HEK293 (cell line): ENCODE measurements around the gene NFATC1.
A peak's percentile ranks its signal among the peaks of the same experiment; 100 is the strongest.

Experiments used
- CTCF ChIA-PET: fragments of 350-600 bp; formaldehyde crosslinking; extraction: SDS; loops from one replicate; lab custom pipeline; 2021; ENCODE audit warnings: antibody characterized with exemption; lab: Yijun Ruan, JAX
- POLR2A ChIA-PET: fragments of 300-600 bp; formaldehyde crosslinking; extraction: SDS; loops from one replicate; lab custom pipeline; 2020; ENCODE audit warnings: antibody characterized with exemption, inconsistent platforms; lab: Yijun Ruan, JAX
- H3K27ac ChIP-seq: fragments of 200-500 bp; sonication (Bioruptor generic); 2 replicates; pipeline ENCODE4 v1.5.1; 2014; ENCODE audit warnings: low read depth, low read length, control low read depth, inconsistent platforms; ENCODE audit errors: extremely low read depth
- H3K36me3 ChIP-seq, 2 experiments: fragments of 200-500 bp in 1 of 2; sonication (Bioruptor generic) in 1 of 2; 1 replicate in 1 of 2; 2 replicates in 1 of 2; pipeline ENCODE4 v1.5.1; 2014 to 2017; ENCODE audit warnings: inconsistent platforms in 2 of 2, low read length in 2 of 2; ENCODE audit not compliant: control insufficient read depth in 2 of 2, insufficient read depth in 1 of 2
- H3K4me1 ChIP-seq: fragments of 200-500 bp; sonication (Bioruptor generic); 2 replicates; pipeline ENCODE4 v1.5.1; 2014; ENCODE audit warnings: mild to moderate bottlenecking, low read length, inconsistent platforms; ENCODE audit not compliant: control insufficient read depth, insufficient read depth
- H3K4me3 ChIP-seq: 2 replicates; pipeline ENCODE4 v1.5.1; 2011; ENCODE audit warnings: low read depth, mild to moderate bottlenecking, control low read depth, low read length, moderate library complexity
- H3K9me3 ChIP-seq: fragments of 200-500 bp; sonication (Bioruptor generic); 2 replicates; pipeline ENCODE4 v1.5.1; 2014; ENCODE audit warnings: low read depth, low read length, inconsistent platforms; ENCODE audit not compliant: control insufficient read depth, insufficient read depth
- KLF8 ChIP-seq: fragments of 450-650 bp; formaldehyde crosslinking; IDR thresholded peaks from 2 replicates; pipeline ENCODE4 v1.5.1; 2016; ENCODE audit warnings: missing biosample characterization, missing genetic modification characterization
- ZFHX2 ChIP-seq: fragments of 450-650 bp; formaldehyde crosslinking; conservative IDR thresholded peaks from 2 replicates; pipeline ENCODE4 v1.5.1; 2016; ENCODE audit warnings: missing biosample characterization, missing genetic modification characterization
- ZNF133 ChIP-seq: fragments of 450-650 bp; formaldehyde crosslinking; IDR thresholded peaks from 2 replicates; pipeline ENCODE4 v1.5.1; 2016; ENCODE audit warnings: missing biosample characterization, missing genetic modification characterization
- ZNF221 ChIP-seq: fragments of 450-650 bp; formaldehyde crosslinking; IDR thresholded peaks from 2 replicates; pipeline ENCODE4 v1.5.1; 2017; ENCODE audit warnings: missing biosample characterization, missing genetic modification characterization, borderline replicate concordance
- ZNF366 ChIP-seq: fragments of 450-650 bp; formaldehyde crosslinking; conservative IDR thresholded peaks from 2 replicates; pipeline ENCODE4 v1.5.1; 2016; ENCODE audit warnings: missing biosample characterization, missing genetic modification characterization
- ZNF513 ChIP-seq: fragments of 450-650 bp; IDR thresholded peaks from 2 replicates; pipeline ENCODE4 v1.5.1; 2018; ENCODE audit warnings: missing biosample characterization, missing genetic modification characterization
- ZNF518A ChIP-seq: fragments of 450-650 bp; formaldehyde crosslinking; conservative IDR thresholded peaks from 2 replicates; pipeline ENCODE4 v1.5.1; 2016; ENCODE audit warnings: low read depth, missing biosample characterization, missing genetic modification characterization
- ZNF521 ChIP-seq: fragments of 450-650 bp; formaldehyde crosslinking; IDR thresholded peaks from 2 replicates; pipeline ENCODE4 v1.5.1; 2017; ENCODE audit warnings: missing biosample characterization, mild to moderate bottlenecking, missing genetic modification characterization
- ZNF548 ChIP-seq: fragments of 450-650 bp; formaldehyde crosslinking; IDR thresholded peaks from 2 replicates; pipeline ENCODE4 v1.5.1; 2016; ENCODE audit warnings: missing biosample characterization, missing genetic modification characterization
- ZNF600 ChIP-seq: fragments of 450-650 bp; formaldehyde crosslinking; IDR thresholded peaks from 2 replicates; pipeline ENCODE4 v1.5.1; 2016; ENCODE audit warnings: missing biosample characterization, missing genetic modification characterization
- ZNF701 ChIP-seq: fragments of 450-650 bp; formaldehyde crosslinking; IDR thresholded peaks from 2 replicates; pipeline ENCODE4 v1.5.1; 2016; ENCODE audit warnings: missing biosample characterization, missing genetic modification characterization

NFATC1 gene

GRCh38 chr18:79379251-79379905 lies 16.4 kb upstream of the NFATC1 start:
- no peaks in the 10 kb centered on the region for H3K4me1 ChIP-seq

GRCh38 chr18:79379931-79380815 lies 15.6 kb upstream of the NFATC1 start:
- TF ChIP-seq ZNF513 (tag by site-specific recombination): no peak
- TF ChIP-seq ZNF221 (tag by site-specific recombination): no peak
- TF ChIP-seq ZNF366 (tag by site-specific recombination): no peak
- TF ChIP-seq KLF8 (tag by site-specific recombination): no peak
- no peak for TF ChIP-seq ZNF521 (tag by site-specific recombination)
- no peak for TF ChIP-seq ZNF600 (tag by site-specific recombination)
- TF ChIP-seq ZNF701 (tag by site-specific recombination): no peak
- ChIA-PET POLR2A (no interaction called here), CTCF (interaction anchor here (0.6 to 7.4 kb wide), 28 partner anchors 11 to 1615 kb away, joined by 3 to 139 read pairs (median 5); no protein-coding TSS in a partner anchor)

More at GRCh38 chr18:79379251-79379905, 16.4 kb upstream of the NFATC1 start:
- no peaks in the 10 kb centered on the region for H3K9me3 ChIP-seq
- no peak overlapping the region for H3K27ac ChIP-seq
- H3K36me3 ChIP-seq: peaks cover 0 to 6% of the 10 kb centered on the region in 2 experiments; a peak in 1 of 3 replicates
- POLR2A ChIA-PET: no interaction called here
- CTCF ChIA-PET: interaction anchor here (0.6 to 7.4 kb wide), 31 partner anchors 11 to 1614 kb away, joined by 3 to 139 read pairs (median 4); no protein-coding TSS in a partner anchor
- H3K4me3 ChIP-seq: no peak overlapping the region
- TF ChIP-seq ZFHX2 (tag by site-specific recombination): 0 out of 2 replicates have a peak, but pooled peaks have one; percentile 4
- no peak for TF ChIP-seq ZNF366 (tag by site-specific recombination)
- TF ChIP-seq ZNF548 (tag by site-specific recombination): no peak
- no peak for TF ChIP-seq ZNF133
- no peak for TF ChIP-seq ZNF518A

More at GRCh38 chr18:79379931-79380815, 15.6 kb upstream of the NFATC1 start:
- H3K4me3 ChIP-seq: no peak overlapping the region
- peaks cover 0 to 6% of the 10 kb centered on the region in 2 experiments; a peak in 1 of 3 replicates for H3K36me3 ChIP-seq
- no peaks in the 10 kb centered on the region for H3K4me1 ChIP-seq
- no peak overlapping the region for H3K27ac ChIP-seq
- no peaks in the 10 kb centered on the region for H3K9me3 ChIP-seq
